GM12864 (cell line): Measurements from ENCODE around the gene POLR3B.
"Not testable (repeated sequence)": the region's sequence is repeated elsewhere in the genome, so short reads cannot be mapped to it uniquely, and the experiment has no call there.

Experiments used
- DNase-seq: peaks from one replicate; pipeline ENCODE4 v3.0.0-alpha.2; 2011; ENCODE audit warnings: low read depth
- H3K4me3 ChIP-seq: 2 replicates; pipeline ENCODE4 v1.5.1; 2011; ENCODE audit warnings: mild to moderate bottlenecking, low read depth, low read length, control low read depth
- CTCF ChIP-seq: IDR thresholded peaks from 2 replicates; pipeline ENCODE4 v1.5.1; 2011; ENCODE audit warnings: low read depth, mild to moderate bottlenecking, moderate library complexity, low read length, control low read depth, inconsistent platforms; ENCODE audit errors: missing control alignments

The POLR3B gene

GRCh38 chr12:106357549-106358395 is at the start of gene POLR3B:
Gene POLR3B, plus strand, starts transcription at chr12:106357748. Its CDS starts 132 bp downstream, at chr12:106357880.
- peak; percentile 85 for TF ChIP-seq CTCF
- peak; percentile 89 for DNase-seq
- peak within 1 kb of the TSS; percentile 99 for H3K4me3 ChIP-seq

GRCh38 chr12:106308121-106308520 is 49.4 kb upstream of the POLR3B start:
- H3K4me3 ChIP-seq = no peak overlapping the region
- TF ChIP-seq CTCF = no peak
- no peak for DNase-seq

GRCh38 chr12:106308611-106309010 is 48.9 kb upstream of the POLR3B start:
- no peak for DNase-seq
- H3K4me3 ChIP-seq = no peak overlapping the region
- no peak for TF ChIP-seq CTCF

- TF ChIP-seq CTCF = no peak
- no peak for DNase-seq
- H3K4me3 ChIP-seq = no peak overlapping the region
These were observed 47.7 kb upstream of the POLR3B start for GRCh38 chr12:106309671-106310505.

- H3K4me3 ChIP-seq = no peak overlapping the region
- DNase-seq = no peak
- TF ChIP-seq CTCF = no peak
These were observed 46.9 kb upstream of the POLR3B start for GRCh38 chr12:106310687-106311086.

GRCh38 chr12:106311139-106311538 is 46.4 kb upstream of the POLR3B start:
- no peak overlapping the region; the same call in 1 of the 2 replicates for H3K4me3 ChIP-seq
- no peak for DNase-seq
- TF ChIP-seq CTCF = no peak

- DNase-seq = not testable (repeated sequence)
These were observed 44.1 kb upstream of the POLR3B start for GRCh38 chr12:106313413-106313812.

More at GRCh38 chr12:106313413-106313812, 44.1 kb upstream of the POLR3B start:
- H3K4me3 ChIP-seq = not testable (repeated sequence)
